Measurements from ENCODE around the gene DNASE1L1. TPM values are rescaled to one million over a fixed set of nuclear protein-coding genes. Genes with fewer than 3 reads are reported as not detected.

Gene DNASE1L1
- total and polyA plus RNA-seq, 8 donors, result 12.5 to 48.7 (median 17.1) TPM

DNA sequence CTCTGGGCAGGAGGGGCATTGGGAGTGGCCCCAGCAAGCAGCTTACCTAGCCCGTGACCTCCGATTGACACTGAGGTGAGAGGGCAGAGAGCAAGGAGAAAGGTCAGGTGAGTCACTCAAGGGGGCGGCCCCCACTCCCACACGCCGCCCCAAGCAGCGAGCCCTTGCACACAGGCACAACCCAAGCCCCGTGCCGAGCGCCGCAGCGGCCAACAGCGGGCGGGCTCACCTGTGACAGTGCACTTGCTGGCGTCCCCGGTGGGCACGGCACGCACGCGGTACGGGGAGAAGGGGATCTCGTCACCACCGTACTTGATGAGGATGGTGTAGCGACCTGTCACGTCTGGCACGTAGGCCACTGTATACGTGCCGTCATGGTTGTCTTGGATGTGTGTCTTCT lies 51.8 kb downstream of the DNASE1L1 start:
- H3K27ac ChIP-seq, result peak overlapping the region in 2 of 5 donors; percentile 35 to 53
- H3K36me3 ChIP-seq, result peaks cover 61 to 97% (median 95%) of the 10 kb centered on the region in 4 donors

DNA sequence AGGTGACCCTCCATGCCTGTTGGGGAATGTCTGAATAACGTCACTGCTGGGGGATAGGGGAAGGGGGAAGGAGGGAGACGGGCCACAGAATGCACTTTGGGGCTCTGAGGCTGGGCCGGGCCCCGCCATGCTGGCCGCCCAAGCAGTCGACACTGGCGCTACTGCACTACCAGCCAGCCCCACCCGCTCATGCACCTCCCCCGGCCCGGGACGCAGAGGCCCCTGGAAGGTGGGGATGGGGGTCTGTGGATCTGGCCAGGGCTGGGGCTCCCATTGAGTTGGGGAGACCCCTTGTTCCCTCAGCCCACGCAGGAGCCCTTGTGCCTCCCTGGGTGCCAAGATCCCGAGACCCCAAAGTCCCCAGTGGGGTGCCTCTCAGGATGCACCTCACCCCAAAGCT lies 52.5 kb downstream of the DNASE1L1 start:
- TF ChIP-seq CTCF (IDR thresholded peaks at IDR 0.05) (no peak), POLR2A (IDR thresholded peaks at IDR 0.05) (no peak), EP300 (IDR thresholded peaks at IDR 0.05) (no peak), POLR2AphosphoS5 (IDR thresholded peaks at IDR 0.05) (no peak)
- Histone ChIP-seq H3K4me3 (no peak overlapping the region), H3K36me3 (peaks cover 55 to 97% (median 95%) of the 10 kb centered on the region in 4 donors), H3K4me1 (peaks cover 0 to 5% (median 0%) of the 10 kb centered on the region in 4 donors), H3K9me3 (no peaks in the 10 kb centered on the region), H3K27ac (peak overlapping the region in 2 of 5 donors; percentile 35 to 53), H3K27me3 (no peaks in the 10 kb centered on the region)
- 80 to 100% (median 87%) methylated on average over 1 to 13 of the region's 13 CpGs for WGBS, 5 donors
- DNase-seq, result no peak
- intact Hi-C loops (cut with DNase I; ENCODE audit: low total_unique reads), result no loop called here

More for the DNA sequence above, 51.8 kb downstream of the DNASE1L1 start:
- TF ChIP-seq POLR2A (IDR thresholded peaks at IDR 0.05) (no peak), EP300 (IDR thresholded peaks at IDR 0.05) (no peak), POLR2AphosphoS5 (IDR thresholded peaks at IDR 0.05) (no peak), CTCF (IDR thresholded peaks at IDR 0.05) (no peak)
- intact Hi-C loops (cut with DNase I; ENCODE audit: low total_unique reads), result no loop called here
- H3K27me3 ChIP-seq, result no peaks in the 10 kb centered on the region
- H3K9me3 ChIP-seq, result no peaks in the 10 kb centered on the region
- WGBS, 5 donors, result 74 to 94% (median 91%) methylated on average over 2 to 27 of the region's 27 CpGs
- H3K4me1 ChIP-seq, result no peaks in the 10 kb centered on the region
- H3K4me3 ChIP-seq, result no peak overlapping the region
- DNase-seq, result no peak

- no peak overlapping the region for H3K4me3 ChIP-seq
- DNase-seq, result no peak
- H3K4me1 ChIP-seq, result peaks cover 0 to 12% (median 4%) of the 10 kb centered on the region in 4 donors
- peak overlapping the region in 1 of 5 donors; percentile 53 for H3K27ac ChIP-seq
- no peaks in the 10 kb centered on the region for H3K27me3 ChIP-seq
- H3K9me3 ChIP-seq, result no peaks in the 10 kb centered on the region
- TF ChIP-seq POLR2A (IDR thresholded peaks at IDR 0.05) (no peak), EP300 (IDR thresholded peaks at IDR 0.05) (no peak), CTCF (IDR thresholded peaks at IDR 0.05) (no peak), POLR2AphosphoS5 (IDR thresholded peaks at IDR 0.05) (no peak)
- intact Hi-C loops (cut with DNase I; ENCODE audit: low total_unique reads), result no loop called here
- WGBS, 5 donors, result 51 to 84% (median 75%) methylated on average over 3 to 12 of the region's 12 CpGs
- peaks cover 52 to 100% (median 97%) of the 10 kb centered on the region in 4 donors for H3K36me3 ChIP-seq
Measured at GRCh38 chrX:154355776-154356140, 53.3 kb downstream of the DNASE1L1 start.

DNA sequence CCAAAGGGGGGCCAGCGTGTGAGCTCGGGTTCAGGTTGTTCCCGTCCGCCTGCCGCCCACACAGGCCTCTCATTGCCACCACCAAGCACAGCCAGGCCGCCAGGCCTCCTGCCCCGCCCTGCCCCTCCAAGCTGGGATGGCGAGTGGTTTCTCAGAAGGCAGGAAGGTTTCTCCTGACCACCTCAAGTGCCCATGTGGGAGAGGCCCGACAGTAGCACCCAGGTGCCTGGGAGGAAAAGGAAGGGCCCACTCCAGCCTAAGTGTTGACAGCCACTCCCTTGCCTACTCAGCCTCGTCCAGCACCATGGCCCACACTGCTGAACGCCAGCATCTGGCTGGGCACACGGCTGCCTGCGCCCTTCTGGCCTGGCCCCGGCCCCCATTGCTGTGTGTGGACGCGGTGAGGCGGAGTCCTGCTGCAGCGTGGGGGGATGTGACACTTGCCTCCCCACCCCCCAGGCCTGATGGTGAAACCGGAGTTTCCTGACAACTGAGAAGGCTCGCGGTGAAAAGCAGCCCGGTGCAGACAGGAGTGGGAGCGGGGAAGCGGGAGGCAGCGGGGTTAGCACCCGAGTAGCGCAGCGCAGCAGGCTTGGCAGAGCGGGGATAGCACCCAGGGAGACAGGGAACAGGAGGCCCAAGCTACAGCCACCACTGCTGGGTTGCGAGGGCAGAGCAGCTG lies 53.8 kb downstream of the DNASE1L1 start:
- no peak for TF ChIP-seq POLR2A (IDR thresholded peaks at IDR 0.05)
- no peak for TF ChIP-seq POLR2AphosphoS5 (IDR thresholded peaks at IDR 0.05)
- TF ChIP-seq EP300 (IDR thresholded peaks at IDR 0.05), result no peak
- no peak for TF ChIP-seq CTCF (IDR thresholded peaks at IDR 0.05)
- DNase-seq, result no peak
- no peaks in the 10 kb centered on the region for H3K9me3 ChIP-seq
- peak overlapping the region in 2 of 5 donors; percentile 22 to 53 for H3K27ac ChIP-seq
- H3K36me3 ChIP-seq, result peaks cover 53 to 100% (median 98%) of the 10 kb centered on the region in 4 donors
- H3K4me1 ChIP-seq, result peaks cover 0 to 14% (median 5%) of the 10 kb centered on the region in 4 donors
- H3K27me3 ChIP-seq, result no peaks in the 10 kb centered on the region
- intact Hi-C loops (cut with DNase I; ENCODE audit: low total_unique reads), result no loop called here
- WGBS, 5 donors, result 60 to 87% (median 79%) methylated on average over 13 to 30 of the region's 30 CpGs
- no peak overlapping the region for H3K4me3 ChIP-seq

Data from stomach (tissue), 9 donors.